ENCODE results near the gene MOSPD3.
A peak's percentile ranks its signal among the peaks of the same experiment; 100 is the strongest.

Gene MOSPD3

GRCh38 chr7:100603726-100604027 is 8.7 kb upstream of the MOSPD3 start:
- Histone ChIP-seq H3K4me3 (replicated peaks; ENCODE audit: insufficient read depth, low read length) (peak overlapping the region; percentile 66), H3K27me3 (ENCODE audit: insufficient read depth, poor library complexity, severe bottlenecking) (no peaks in the 10 kb centered on the region), H3K27ac (replicated peaks) (no peak overlapping the region)
- no peak for DNase-seq (ENCODE audit: low read depth in 1 of 2, low spot score in 1 of 2)
- TF ChIP-seq POLR2AphosphoS5 (IDR thresholded peaks at IDR 0.05; ENCODE audit: low read depth) (no peak), REST (IDR thresholded peaks at IDR 0.05; ENCODE audit: insufficient replicate concordance, low read depth) (no peak), SPI1 (IDR thresholded peaks at IDR 0.05; ENCODE audit: borderline replicate concordance, low read depth) (no peak), CTCF (IDR thresholded peaks at IDR 0.05; ENCODE audit: insufficient read depth, low read length) (no peak), GABPA (IDR thresholded peaks at IDR 0.05; ENCODE audit: low read depth) (no peak)

GRCh38 chr7:100604028-100604975 is 8.0 kb upstream of the MOSPD3 start:
- DNase-seq (ENCODE audit: low read depth in 1 of 2, low spot score in 1 of 2): peak; percentile 58 to 78
- peak overlapping the region; percentile 66 for H3K4me3 ChIP-seq (replicated peaks; ENCODE audit: insufficient read depth, low read length)
- no peaks in the 10 kb centered on the region for H3K27me3 ChIP-seq (ENCODE audit: insufficient read depth, poor library complexity, severe bottlenecking)
- peak overlapping the region; percentile 46 for H3K27ac ChIP-seq (replicated peaks)
- TF ChIP-seq POLR2AphosphoS5 (IDR thresholded peaks at IDR 0.05; ENCODE audit: low read depth): no peak
- peak; percentile 15 for TF ChIP-seq REST (IDR thresholded peaks at IDR 0.05; ENCODE audit: insufficient replicate concordance, low read depth)
- peak; percentile 60; the same call in 1 of the 2 replicates for TF ChIP-seq SPI1 (IDR thresholded peaks at IDR 0.05; ENCODE audit: borderline replicate concordance, low read depth)

- H3K27ac ChIP-seq (replicated peaks): no peak overlapping the region
- DNase-seq (ENCODE audit: low read depth in 1 of 2, low spot score in 1 of 2): peak in 1 of 2 experiments; percentile 53
- TF ChIP-seq POLR2AphosphoS5 (IDR thresholded peaks at IDR 0.05; ENCODE audit: low read depth) (no peak), REST (IDR thresholded peaks at IDR 0.05; ENCODE audit: insufficient replicate concordance, low read depth) (no peak), SPI1 (IDR thresholded peaks at IDR 0.05; ENCODE audit: borderline replicate concordance, low read depth) (no peak), GABPA (IDR thresholded peaks at IDR 0.05; ENCODE audit: low read depth) (no peak), CTCF (IDR thresholded peaks at IDR 0.05; ENCODE audit: insufficient read depth, low read length) (no peak)
- peak overlapping the region; percentile 66 for H3K4me3 ChIP-seq (replicated peaks; ENCODE audit: insufficient read depth, low read length)
- no peaks in the 10 kb centered on the region for H3K27me3 ChIP-seq (ENCODE audit: insufficient read depth, poor library complexity, severe bottlenecking)
These were observed 7.1 kb upstream of the MOSPD3 start for GRCh38 chr7:100604976-100605911.
